Fibroblast of pulmonary artery (primary cell): ENCODE results near the gene SPAST.

Experiments
- DNase-seq: peaks from one replicate; pipeline ENCODE4 v3.0.0-alpha.2; 2010; ENCODE audit warnings: low read depth
- H3K4me3 ChIP-seq: replicated peaks from 2 replicates; pipeline ENCODE4 v1.5.1; 2011; ENCODE audit warnings: low read depth, mild to moderate bottlenecking, control low read depth, low read length, moderate library complexity
- CTCF ChIP-seq: IDR thresholded peaks from 2 replicates; pipeline ENCODE4 v1.5.1; 2011; ENCODE audit warnings: mild to moderate bottlenecking, control low read depth, low read length, inconsistent platforms; ENCODE audit errors: missing control alignments

The SPAST gene

GRCh38 chr2:32074134-32074506, 10.8 kb downstream of the SPAST start:
- DNase-seq: no peak

GRCh38 chr2:32095671-32096070, 32.3 kb downstream of the SPAST start:
- TF ChIP-seq CTCF: no peak

More at GRCh38 chr2:32074134-32074506, 10.8 kb downstream of the SPAST start:
- H3K4me3 ChIP-seq: no peak overlapping the region
- no peak for TF ChIP-seq CTCF

GRCh38 chr2:32108111-32108510, 44.8 kb downstream of the SPAST start:
- no peak for DNase-seq
- H3K4me3 ChIP-seq: no peak overlapping the region
- no peak for TF ChIP-seq CTCF

More at GRCh38 chr2:32095671-32096070, 32.3 kb downstream of the SPAST start:
- DNase-seq: no peak
- H3K4me3 ChIP-seq: no peak overlapping the region

- no peak overlapping the region for H3K4me3 ChIP-seq
- no peak for TF ChIP-seq CTCF
- no peak for DNase-seq
Measured at GRCh38 chr2:32118055-32118454, 54.7 kb downstream of the SPAST start.

- H3K4me3 ChIP-seq: no peak overlapping the region
- no peak for DNase-seq
- no peak for TF ChIP-seq CTCF
Measured at GRCh38 chr2:32119161-32119560, 55.8 kb downstream of the SPAST start.

GRCh38 chr2:32124660-32125059, 61.3 kb downstream of the SPAST start:
- no peak for TF ChIP-seq CTCF
- no peak overlapping the region for H3K4me3 ChIP-seq
- DNase-seq: no peak

- DNase-seq: no peak
- no peak for TF ChIP-seq CTCF
- no peak overlapping the region for H3K4me3 ChIP-seq
Measured at GRCh38 chr2:32128636-32129035, 65.3 kb downstream of the SPAST start.
